H1 (cell line): ENCODE measurements around the gene PDGFA. TPM values are rescaled to one million over a fixed set of nuclear protein-coding genes. Genes with fewer than 3 reads are reported as not detected.

Experiments used
- CTCF ChIA-PET: fragments of 300-600 bp; sonication (Branson Sonifier 250); formaldehyde crosslinking; loops from one replicate; lab custom pipeline; 2021; ENCODE audit not compliant: partially characterized antibody; lab: Charles Lee
- POLR2A ChIA-PET: fragments of 300-600 bp; sonication (Branson Sonifier 250); formaldehyde crosslinking; loops from one replicate; lab custom pipeline; 2021; ENCODE audit warnings: inconsistent platforms; ENCODE audit not compliant: partially characterized antibody; lab: Charles Lee
- DNase-seq, 2 experiments: peaks; one replicate each; pipeline versions ENCODE4 v3.0.0 to v3.0.0-alpha.2; 2010 to 2022; ENCODE audit warnings: low spot score in 2 of 2, low read depth in 1 of 2, mixed read lengths in 1 of 2
- FAIRE-seq: peaks from 2 replicates; lab custom pipeline; 2011; peaks lifted over from hg19 to GRCh38; lab: Jason Lieb, UNC
- H2AFZ ChIP-seq: 2 replicates; pipeline ENCODE4 v1.8.1; 2012; ENCODE audit warnings: low read length, inconsistent platforms
- H2AK5ac ChIP-seq: 2 replicates; pipeline ENCODE4 v1.6.1; 2013; ENCODE audit warnings: low read depth, low read length
- H2BK120ac ChIP-seq: replicated peaks from 2 replicates; pipeline ENCODE3; 2013; ENCODE audit warnings: low read depth, low read length, inconsistent platforms
- H2BK12ac ChIP-seq: 2 replicates; pipeline ENCODE4 v1.6.1; 2013; ENCODE audit warnings: low read depth, low read length
- H2BK15ac ChIP-seq: 2 replicates; pipeline ENCODE4 v1.6.1; 2013; ENCODE audit warnings: low read length
- H2BK20ac ChIP-seq: 2 replicates; pipeline ENCODE4 v1.6.1; 2013; ENCODE audit warnings: low read length
- H2BK5ac ChIP-seq: 2 replicates; pipeline ENCODE4 v1.6.1; 2013; ENCODE audit warnings: low read depth, low read length
- H3K14ac ChIP-seq: 2 replicates; pipeline ENCODE4 v1.6.1; 2013; ENCODE audit warnings: inconsistent platforms; ENCODE audit not compliant: insufficient read length
- H3K18ac ChIP-seq: 2 replicates; pipeline ENCODE4 v1.6.1; 2013; ENCODE audit warnings: low read length; ENCODE audit errors: extremely low read depth
- H3K23ac ChIP-seq: 2 replicates; pipeline ENCODE4 v1.6.1; 2013; ENCODE audit warnings: inconsistent platforms; ENCODE audit not compliant: insufficient read length
- H3K23me2 ChIP-seq: 2 replicates; pipeline ENCODE4 v1.6.1; 2013; ENCODE audit warnings: low read depth, low read length
- H3K27ac ChIP-seq: 2 replicates; pipeline ENCODE4 v1.6.1; 2011; ENCODE audit warnings: low read depth, low read length, inconsistent platforms
- H3K27me3 ChIP-seq, 4 experiments: replicated peaks in 1 of 4; 1 replicate in 1 of 4; 2 replicates in 3 of 4; pipeline versions ENCODE4 v1.6.1 to v1.8.1; 2011 to 2013; ENCODE audit warnings: low read length in 3 of 4, mild to moderate bottlenecking in 3 of 4, inconsistent platforms in 2 of 4, mixed read lengths in 2 of 4, moderate library complexity in 1 of 4; ENCODE audit not compliant: control insufficient read depth in 3 of 4, insufficient read depth in 3 of 4; ENCODE audit errors: extremely low read depth in 1 of 4
- H3K36me3 ChIP-seq, 4 experiments: 2 replicates each; pipeline versions ENCODE4 v1.6.1 to v1.8.1; 2011 to 2013; ENCODE audit warnings: mild to moderate bottlenecking in 4 of 4, low read length in 3 of 4, moderate library complexity in 2 of 4, control low read depth in 1 of 4, inconsistent platforms in 1 of 4; ENCODE audit not compliant: insufficient read depth in 4 of 4, control insufficient read depth in 2 of 4
- H3K4ac ChIP-seq: replicated peaks from 2 replicates; pipeline ENCODE3; 2013; ENCODE audit warnings: low read length, low read depth, mixed read lengths, inconsistent platforms; ENCODE audit not compliant: insufficient read length
- H3K4me1 ChIP-seq, 4 experiments: replicated peaks in 1 of 4; 1 replicate in 1 of 4; 2 replicates in 3 of 4; pipeline versions ENCODE4 v1.6.1 to v1.8.1; 2011 to 2013; ENCODE audit warnings: low read length in 3 of 4, inconsistent platforms in 2 of 4, mixed read lengths in 1 of 4; ENCODE audit not compliant: insufficient read depth in 4 of 4, control insufficient read depth in 3 of 4
- H3K4me2 ChIP-seq, 2 experiments: 2 replicates each; pipeline versions ENCODE4 v1.6.1 to v1.8.1; 2011 to 2013; ENCODE audit warnings: low read depth in 2 of 2, low read length in 2 of 2, control low read depth in 1 of 2, inconsistent platforms in 1 of 2, mild to moderate bottlenecking in 1 of 2; ENCODE audit not compliant: insufficient read depth in 1 of 2
- H3K4me3 ChIP-seq, 4 experiments: fragments of 200-600, 300-600 bp in 1 of 4; sonication (generic), shearing (Covaris generic), sonication (Bioruptor Twin) in 1 of 4; 2 replicates each; pipeline versions ENCODE4 v1.5.1 to v1.8.1; 2011 to 2016; ENCODE audit warnings: low read length in 4 of 4, low read depth in 3 of 4, control low read depth in 2 of 4, inconsistent platforms in 2 of 4, mild to moderate bottlenecking in 2 of 4, mixed read lengths in 1 of 4, moderate library complexity in 1 of 4; ENCODE audit not compliant: insufficient read depth in 2 of 4; ENCODE audit errors: extremely low read depth in 1 of 4
- H3K56ac ChIP-seq: replicated peaks from 2 replicates; pipeline ENCODE3; 2013; ENCODE audit warnings: low read depth, mild to moderate bottlenecking, mixed read lengths, low read length, inconsistent platforms; ENCODE audit not compliant: insufficient read length
- H3K79me1 ChIP-seq: 2 replicates; pipeline ENCODE4 v1.6.1; 2013; ENCODE audit warnings: low read depth, low read length, control low read depth
- H3K79me2 ChIP-seq, 2 experiments: 2 replicates each; pipeline versions ENCODE4 v1.6.1 to v1.8.1; 2012 to 2013; ENCODE audit warnings: low read length in 2 of 2, mild to moderate bottlenecking in 2 of 2, inconsistent platforms in 1 of 2; ENCODE audit not compliant: insufficient read depth in 2 of 2, control insufficient read depth in 1 of 2
- H3K9ac ChIP-seq, 4 experiments: replicated peaks in 1 of 4; 1 replicate in 1 of 4; 2 replicates in 3 of 4; pipeline versions ENCODE4 v1.6.1 to v1.8.1; 2011 to 2013; ENCODE audit warnings: low read depth in 3 of 4, low read length in 3 of 4, control low read depth in 2 of 4, mild to moderate bottlenecking in 2 of 4, moderate library complexity in 2 of 4, inconsistent platforms in 1 of 4; ENCODE audit errors: extremely low read depth in 1 of 4
- H3K9me3 ChIP-seq, 2 experiments: 2 replicates each; pipeline versions ENCODE4 v1.6.1 to v1.8.1; 2012 to 2013; ENCODE audit warnings: mild to moderate bottlenecking in 2 of 2, moderate library complexity in 2 of 2, control low read depth in 1 of 2, inconsistent platforms in 1 of 2, low read depth in 1 of 2, low read length in 1 of 2, mixed read lengths in 1 of 2; ENCODE audit not compliant: insufficient read depth in 2 of 2
- H4K20me1 ChIP-seq, 2 experiments: replicated peaks in 1 of 2; 2 replicates each; pipeline versions ENCODE3 to v1.8.1; 2011 to 2013; ENCODE audit warnings: inconsistent platforms in 2 of 2, low read length in 2 of 2, mild to moderate bottlenecking in 1 of 2; ENCODE audit not compliant: insufficient read depth in 2 of 2, control insufficient read depth in 1 of 2
- H4K5ac ChIP-seq: 2 replicates; pipeline ENCODE4 v1.6.1; 2013; ENCODE audit warnings: low read length, low read depth, mixed read lengths, inconsistent platforms; ENCODE audit not compliant: insufficient read length
- H4K8ac ChIP-seq: 2 replicates; pipeline ENCODE4 v1.8.0; 2013; ENCODE audit warnings: mild to moderate bottlenecking, moderate library complexity, low read length, inconsistent platforms; ENCODE audit not compliant: insufficient read depth; ENCODE audit errors: extremely low read depth
- H4K91ac ChIP-seq: replicated peaks from 2 replicates; pipeline ENCODE3; 2013; ENCODE audit warnings: low read length, mixed read lengths, inconsistent platforms; ENCODE audit not compliant: insufficient read length
- BACH1 ChIP-seq: IDR thresholded peaks from 2 replicates; pipeline ENCODE4 v1.6.1; 2012; ENCODE audit warnings: low read length, improper control_type of control experiment
- BCL11A ChIP-seq, 2 experiments: IDR thresholded peaks; one replicate each; pipeline ENCODE4 v1.6.1; 2011; ENCODE audit warnings: low read depth in 2 of 2, low read length in 2 of 2, mild to moderate bottlenecking in 2 of 2
- CHD1 ChIP-seq: IDR thresholded peaks from 2 replicates; pipeline ENCODE4 v1.6.1; 2012; ENCODE audit warnings: low read depth, low read length, improper control_type of control experiment
- CREB1 ChIP-seq: IDR thresholded peaks from 2 replicates; pipeline ENCODE4 v1.6.1; 2012; ENCODE audit warnings: inconsistent platforms
- CTBP2 ChIP-seq: IDR thresholded peaks from 2 replicates; pipeline ENCODE4 v1.7.0; 2011; ENCODE audit warnings: borderline replicate concordance, mild to moderate bottlenecking, moderate library complexity, mixed read lengths, low read length; ENCODE audit not compliant: insufficient read depth, insufficient read length
- JUN ChIP-seq: IDR thresholded peaks from 2 replicates; pipeline ENCODE4 v1.6.1; 2011; ENCODE audit warnings: low read depth, mild to moderate bottlenecking, improper control_type of control experiment, low read length
- POU5F1 ChIP-seq: IDR thresholded peaks from 2 replicates; pipeline ENCODE4 v1.6.1; 2011; ENCODE audit warnings: low read depth, mild to moderate bottlenecking, low read length, moderate library complexity
- SUZ12 ChIP-seq: fragments of 200-600 bp; sonication (generic); IDR thresholded peaks from 2 replicates; pipeline ENCODE4 v1.6.1; 2012; ENCODE audit warnings: mild to moderate bottlenecking, inconsistent platforms, low read length, moderate library complexity, mixed read lengths
- WGBS, 2 experiments: shearing (Covaris generic) in 1 of 2; methylation state at CpG; one replicate each; pipeline versions ENCODE4 v1.1.6 to v1.1.7; 2013 to 2015; ENCODE audit warnings: low lambda C conversion rate in 2 of 2, mixed read lengths in 2 of 2, inconsistent platforms in 1 of 2, low coverage in 1 of 2, missing lambda C conversion rate in 1 of 2; ENCODE audit not compliant: insufficient replicate concordance in 2 of 2, insufficient coverage in 1 of 2, insufficient read length in 1 of 2; ENCODE audit errors: extremely low coverage in 1 of 2, missing lambda C conversion rate in 1 of 2; 5-methylcytosine and 5-hydroxymethylcytosine counted together
- polyA plus RNA-seq, 7 experiments: library from polyadenylated mRNA; depleted of rRNA in 3 of 7; stranded (reverse) in 5 of 7; unstranded in 2 of 7; fragments of >200 nt in 5 of 7; fragments of 200-250 nt in 2 of 7; gene quantifications; 1 replicate in 5 of 7; 2 replicates in 1 of 7; 4 replicates in 1 of 7; pipeline versions ENCODE4 v1.2.1 to v1.2.3, GENCODE V29; 2011 to 2013; ENCODE audit warnings: missing spikeins in 2 of 7, mixed read lengths in 2 of 7
- total RNA-seq: library from RNA; stranded (reverse); fragmentation: NEBNext Ultra II Directional; extraction: Animal tissue kit (Norgen Biotek cat#: 25700); gene quantifications from 2 replicates; pipeline ENCODE4 v1.2.1, GENCODE V29; 2021

Gene PDGFA
- total and polyA plus RNA-seq, 2 of the 8 experiments (the other 6 are each of a cell fraction or from before 2014, with no cell fraction given), result 21.1 to 43.0 TPM

DNA sequence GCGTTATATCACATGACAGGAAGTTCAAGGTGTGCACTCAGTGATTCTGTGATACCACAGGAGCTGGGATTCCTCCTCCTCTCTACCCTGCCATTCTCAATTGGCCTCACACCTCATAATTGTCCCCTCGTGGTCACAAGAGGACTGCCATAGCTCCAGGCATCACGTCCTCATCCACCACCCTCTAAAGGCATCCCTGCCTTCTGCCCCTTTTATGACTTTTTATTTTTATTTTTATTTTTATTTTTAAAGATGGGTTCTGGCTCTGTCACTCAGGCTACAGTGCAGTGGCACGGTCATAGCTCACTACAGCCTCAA is 47.0 kb downstream of the PDGFA start:
- CTCF ChIA-PET, result interaction anchor here (0.6 to 1.8 kb wide), 5 partner anchors 34 to 312 kb away, joined by 3 to 5 read pairs (median 3); no protein-coding TSS in a partner anchor
- Histone ChIP-seq H3K4me2 (no peak overlapping the region), H2BK20ac (no peak overlapping the region), H3K56ac (no peak overlapping the region), H3K4me3 (no peak overlapping the region), H3K79me1 (no peaks in the 10 kb centered on the region), H2BK12ac (no peak overlapping the region), H3K9ac (no peak overlapping the region), H3K27ac (no peak overlapping the region), H2BK5ac (no peak overlapping the region), H4K91ac (no peak overlapping the region), H4K5ac (no peak overlapping the region), H3K79me2 (no peaks in the 10 kb centered on the region), H3K27me3 (no peaks in the 10 kb centered on the region), H3K4me1 (peaks cover 0 to 2% (median 0%) of the 10 kb centered on the region in 4 experiments; a peak in 1 of 7 replicates), H4K8ac (no peak overlapping the region), H2AFZ (no peak overlapping the region), H3K18ac (no peak overlapping the region), H3K14ac (no peak overlapping the region), H3K4ac (no peak overlapping the region), H3K23ac (no peak overlapping the region), H3K36me3 (no peaks in the 10 kb centered on the region), H2BK15ac (no peak overlapping the region), H3K9me3 (peaks cover 0 to under 1% of the 10 kb centered on the region in 2 experiments; a peak in 1 of 4 replicates), H3K23me2 (no peaks in the 10 kb centered on the region; the same call in 1 of the 2 replicates), H2BK120ac (no peak overlapping the region), H4K20me1 (peaks cover 0 to 2% of the 10 kb centered on the region in 2 experiments), H2AK5ac (no peak overlapping the region)
- FAIRE-seq, result no peak
- POLR2A ChIA-PET, result interaction anchor here (2.8 kb wide), 1 partner anchor 43 kb away, joined by 8 read pairs; no protein-coding TSS in a partner anchor
- 91% methylated on average over 4 of the region's 4 CpGs; no CpG with 5 or more reads in 1 of the 2 experiments for WGBS, 2 experiments
- DNase-seq, result no peak
- TF ChIP-seq CTBP2 (no peak), JUN (no peak), BCL11A (IDR thresholded peaks at IDR 0.05; ENCODE audit: low read depth in 2 of 2, low read length in 2 of 2) (no peak), CREB1 (no peak), POU5F1 (no peak), CHD1 (no peak), BACH1 (no peak), SUZ12 (no peak)
